K562 (cell line): ENCODE data around the gene UBE2R2. TPM values are rescaled to one million over a fixed set of nuclear protein-coding genes. Genes with fewer than 3 reads are reported as not detected.

Experiments
- ATAC-seq: fragments of 200-7000 bp; cut with Tn5 transposase; 3 replicates; pipeline ENCODE4 v1.9.1; 2020; ENCODE audit warnings: moderate library complexity
- BruUV-seq: library from RNA; stranded (reverse); fragments of 400-500 nt; replicated peaks from 2 replicates; lab custom pipeline; 2021; lab: Mats Ljungman, UMichigan
- CTCF ChIA-PET: fragments of 300-600 bp; formaldehyde crosslinking; extraction: SDS; loops from one replicate; lab custom pipeline; 2021; ENCODE audit warnings: low intra/inter-chr PET ratio; lab: Yijun Ruan, JAX
- POLR2A ChIA-PET: fragments of 300-600, 350-650 bp; sonication (Branson Sonifier 250); formaldehyde crosslinking; extraction: SDS; loops from one replicate; lab custom pipeline; 2021; ENCODE audit warnings: antibody characterized with exemption, inconsistent platforms; lab: Yijun Ruan, JAX
- DNase-seq, 4 experiments: peaks; one replicate each; pipeline versions ENCODE4 v3.0.0 to v3.0.0-alpha.2; 2011 to 2018; ENCODE audit warnings: low spot score in 3 of 4, mixed read lengths in 3 of 4; ENCODE audit errors: extremely low read depth in 1 of 4
- FAIRE-seq: peaks from 2 replicates; lab custom pipeline; 2011; peaks lifted over from hg19 to GRCh38; lab: Jason Lieb, UNC
- H2AFZ ChIP-seq: 2 replicates; pipeline ENCODE4 v1.6.0; 2011; ENCODE audit warnings: low read depth, low read length, control low read depth, inconsistent platforms
- H3K27ac ChIP-seq: fragments of 200-600 bp; 3 replicates; pipeline ENCODE4 v1.8.0; 2011; ENCODE audit warnings: low read depth, mild to moderate bottlenecking, control low read depth, inconsistent platforms, low read length, moderate library complexity, mixed read lengths; ENCODE audit errors: extremely low read depth
- H3K27me3 ChIP-seq, 2 experiments: fragments of 300-600 bp in 1 of 2; 2 replicates in 1 of 2; 3 replicates in 1 of 2; pipeline versions ENCODE4 v1.6.0 to v1.8.0; 2011; ENCODE audit warnings: inconsistent platforms in 2 of 2, low read length in 2 of 2, mild to moderate bottlenecking in 1 of 2, mixed read lengths in 1 of 2, moderate library complexity in 1 of 2; ENCODE audit not compliant: control insufficient read depth in 2 of 2, insufficient read depth in 2 of 2
- H3K36me3 ChIP-seq: fragments of 300-600 bp; 3 replicates; pipeline ENCODE4 v1.8.0; 2011; ENCODE audit warnings: mild to moderate bottlenecking, low read length, inconsistent platforms; ENCODE audit not compliant: control insufficient read depth, insufficient read depth
- H3K4me1 ChIP-seq, 2 experiments: fragments of 200-600 bp in 1 of 2; replicated peaks in 1 of 2; 2 replicates in 1 of 2; 3 replicates in 1 of 2; pipeline versions ENCODE4 v1.5.1 to v1.8.0; 2011; ENCODE audit warnings: inconsistent platforms in 2 of 2, low read length in 2 of 2, mild to moderate bottlenecking in 1 of 2, mixed read lengths in 1 of 2, moderate library complexity in 1 of 2; ENCODE audit not compliant: control insufficient read depth in 2 of 2, insufficient read depth in 2 of 2
- H3K4me2 ChIP-seq: 2 replicates; pipeline ENCODE4 v1.6.1; 2011; ENCODE audit warnings: low read length, control low read depth, inconsistent platforms, mixed read lengths; ENCODE audit not compliant: insufficient read depth
- H3K4me3 ChIP-seq: fragments of 200-600 bp; sonication (generic), shearing (Covaris generic); 2 replicates; pipeline ENCODE4 v1.5.1; 2016; ENCODE audit warnings: control low read depth, inconsistent platforms
- H3K79me2 ChIP-seq: fragments of 200-600 bp; 3 replicates; pipeline ENCODE4 v1.8.0; 2011; ENCODE audit warnings: low read length, inconsistent platforms; ENCODE audit not compliant: control insufficient read depth, insufficient read depth
- H3K9ac ChIP-seq, 2 experiments: 2 replicates each; pipeline versions ENCODE4 v1.6.0 to v1.6.1; 2011; ENCODE audit warnings: low read depth in 2 of 2, low read length in 2 of 2, control low read depth in 1 of 2, inconsistent platforms in 1 of 2, mild to moderate bottlenecking in 1 of 2, mixed read lengths in 1 of 2; ENCODE audit not compliant: insufficient read depth in 1 of 2
- H3K9me1 ChIP-seq: one replicate; pipeline ENCODE4 v1.6.0; 2011; ENCODE audit warnings: inconsistent platforms, mild to moderate bottlenecking, low read length, moderate library complexity; ENCODE audit not compliant: control insufficient read depth, insufficient read depth
- H3K9me3 ChIP-seq: replicated peaks from 2 replicates; pipeline ENCODE4 v1.5.1; 2011; ENCODE audit warnings: low read depth, low read length, inconsistent platforms; ENCODE audit not compliant: control insufficient read depth, insufficient read depth
- H4K20me1 ChIP-seq: replicated peaks from 2 replicates; pipeline ENCODE4 v1.6.1; 2011; ENCODE audit warnings: low read length, inconsistent platforms, mixed read lengths; ENCODE audit not compliant: control insufficient read depth, insufficient read depth
- CC2D1A ChIP-seq: fragments of 450-650 bp; IDR thresholded peaks from 2 replicates; pipeline ENCODE4 v1.6.1; 2017; ENCODE audit warnings: mild to moderate bottlenecking
- DPF2 ChIP-seq: fragments of 450-650 bp; IDR thresholded peaks from 2 replicates; pipeline ENCODE4 v1.6.1; 2016
- ELK3 ChIP-seq: fragments of 450-650 bp; formaldehyde crosslinking; IDR thresholded peaks from 2 replicates; pipeline ENCODE4 v1.4.0; 2020; ENCODE audit warnings: mild to moderate bottlenecking
- NFXL1 ChIP-seq: fragments of 450-650 bp; formaldehyde crosslinking; IDR thresholded peaks from 2 replicates; pipeline ENCODE4 v1.4.0; 2021; ENCODE audit warnings: mild to moderate bottlenecking
- SMC3 ChIP-seq: conservative IDR thresholded peaks from 2 replicates; pipeline ENCODE4 v1.6.1; 2011; ENCODE audit warnings: low read depth, low read length, improper control_type of control experiment; ENCODE audit not compliant: insufficient read depth
- TCFL5 ChIP-seq: fragments of 250-450 bp; sonication (Bioruptor Pico); conservative IDR thresholded peaks from 2 replicates; pipeline ENCODE4 v1.6.1; 2021; ENCODE audit warnings: mild to moderate bottlenecking, moderate library complexity, matching md5 sums
- WGBS: fragments of 100-300 bp; shearing (Covaris generic); methylation state at CpG from one replicate; pipeline ENCODE4 v1.1.6; 2016; ENCODE audit warnings: low coverage, mixed read lengths; ENCODE audit not compliant: insufficient coverage; ENCODE audit errors: missing lambda C conversion rate; 5-methylcytosine and 5-hydroxymethylcytosine counted together
- in situ Hi-C: fragments of 300-500 bp; cut with MboI; formaldehyde crosslinking; loops from 4 replicates; pipeline ENCODE4 v1.15.0; 2018; ENCODE audit warnings: inconsistent platforms, mixed read lengths
- intact Hi-C: fragments of 100-400 bp; cut with micrococcal nuclease; formaldehyde crosslinking; loops from 2 replicates; pipeline ENCODE4 v1.14.2; 2022
- polyA plus RNA-seq, 8 experiments: library from polyadenylated mRNA; depleted of rRNA in 4 of 8; stranded (reverse) in 5 of 8; unstranded in 3 of 8; fragments of >200 nt; fragmentation: Nextera tagmentation in 2 of 8; fragmentation: Illumina TruSeq in 1 of 8; extraction: Ambion mirVana in 2 of 8; extraction: Trizol in 1 of 8; gene quantifications; 2 replicates each; pipeline versions ENCODE4 v1.2.1 to v1.2.3, GENCODE V29; 2011 to 2014; ENCODE audit warnings: inconsistent platforms in 1 of 8, missing spikeins in 1 of 8
- total RNA-seq, 7 experiments: library from RNA; depleted of rRNA in 6 of 7; stranded (reverse); fragments of >200 nt in 6 of 7; fragmentation: Illumina TruSeq in 2 of 7; extraction: Trizol in 2 of 7; gene quantifications; 2 replicates each; pipeline versions ENCODE4 v1.2.1 to v1.2.3, GENCODE V29; 2011 to 2021; ENCODE audit warnings: low replicate concordance in 1 of 7
- TF ChIP-seq, protein P1 (sequence below): fragments of 450-650 bp; formaldehyde crosslinking; IDR thresholded peaks from 2 replicates; pipeline ENCODE4 v1.4.0; 2020; ENCODE audit warnings: mild to moderate bottlenecking, moderate library complexity
- TF ChIP-seq, protein P2 (sequence below): fragments of 450-650 bp; IDR thresholded peaks from 2 replicates; pipeline ENCODE4 v1.6.1; 2017; ENCODE audit warnings: mild to moderate bottlenecking, moderate library complexity
- TF ChIP-seq, protein P3 (sequence below), 3 experiments: IDR thresholded peaks in 2 of 3; conservative IDR thresholded peaks in 1 of 3; 2 replicates each; pipeline ENCODE4 v1.5.1; 2011 to 2012; ENCODE audit warnings: low read length in 3 of 3, mild to moderate bottlenecking in 3 of 3, control low read depth in 2 of 3, improper control_type of control experiment in 1 of 3, inconsistent platforms in 1 of 3, low read depth in 1 of 3, mixed read lengths in 1 of 3, moderate library complexity in 1 of 3; ENCODE audit not compliant: insufficient read depth in 2 of 3

The UBE2R2 gene
- total and polyA plus RNA-seq, 9 of the 15 experiments (the other 6 are each of a cell fraction or from before 2014, with no cell fraction given), result 7.8 to 26.2 (median 11.8) TPM

DNA sequence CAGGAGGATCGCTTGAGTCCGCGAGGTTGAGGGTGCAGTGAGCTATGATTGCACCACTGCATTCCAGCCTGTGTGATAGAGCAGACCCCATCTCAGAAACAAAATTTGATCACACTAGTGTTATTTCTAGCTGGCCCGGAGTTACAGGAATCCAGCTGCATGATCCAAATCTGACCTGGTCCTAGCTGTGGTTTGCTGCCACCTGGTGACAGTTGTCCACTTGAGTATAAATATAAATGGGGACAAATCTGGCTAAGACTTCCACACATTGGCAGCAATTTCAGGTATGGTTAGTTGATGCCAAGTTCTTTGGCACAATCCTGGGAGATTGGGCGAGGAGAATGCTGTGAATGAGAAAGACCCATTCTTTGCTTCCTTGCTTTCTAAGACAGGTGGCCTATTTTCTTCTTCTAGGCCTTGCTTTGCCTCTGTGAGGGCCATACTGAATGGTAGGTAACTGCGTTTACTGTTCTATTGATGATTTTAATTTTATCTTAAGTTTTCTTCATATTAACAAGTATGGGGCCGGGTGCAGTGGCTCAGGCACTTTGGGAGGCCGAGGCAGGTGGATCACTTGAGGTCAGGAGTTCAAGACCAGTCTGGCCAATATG lies 35.4 kb downstream of the UBE2R2 start:
- no peak overlapping the region for H2AFZ ChIP-seq
- H3K9me3 ChIP-seq, result no peaks in the 10 kb centered on the region
- H3K79me2 ChIP-seq, result peaks cover 86% of the 10 kb centered on the region
- intact Hi-C loops (loop anchor here (1.0 to 10.0 kb wide), 3 partner anchors 39 to 114 kb away; no protein-coding TSS in a partner anchor), in situ Hi-C loops (loop anchor here (5.0 kb wide), 1 partner anchor 115 kb away; no protein-coding TSS in a partner anchor)
- H3K4me1 ChIP-seq, result peaks cover 0 to 2% of the 10 kb centered on the region in 2 experiments; a peak in 2 of 5 replicates
- no peak overlapping the region for H3K9ac ChIP-seq
- DNase-seq (peak in 2 of 4 experiments; percentile 19 to 54), ATAC-seq (peak; percentile 79), FAIRE-seq (peak; percentile 82)
- ChIA-PET POLR2A (interaction anchor here (1.5 kb wide), 1 partner anchor 39 kb away, joined by 7 read pairs; no protein-coding TSS in a partner anchor), CTCF (interaction anchor here (0.8 to 1.3 kb wide), 4 partner anchors 37 to 130 kb away, joined by 3 to 6 read pairs (median 6); no protein-coding TSS in a partner anchor)
- no peak overlapping the region for H3K4me3 ChIP-seq
- H3K27ac ChIP-seq, result no peak overlapping the region
- no peak overlapping the region for H3K4me2 ChIP-seq
- no peaks in the 10 kb centered on the region for H3K27me3 ChIP-seq
- peaks cover 2% of the 10 kb centered on the region; the same call in 1 of the 3 replicates for H3K36me3 ChIP-seq
- WGBS, result 67% methylated on average over 7 of the region's 8 CpGs
- no peaks in the 10 kb centered on the region for H3K9me1 ChIP-seq
- no TSS peak for BruUV-seq
- no peaks in the 10 kb centered on the region for H4K20me1 ChIP-seq
- TF ChIP-seq CC2D1A, result 0 out of 2 replicates have a peak, but pooled peaks have one; percentile 19
- TF ChIP-seq ELK3, result no peak
- no peak for TF ChIP-seq TCFL5 (CRISPR knock-in tag)
- TF ChIP-seq NFXL1 (CRISPR knock-in tag), result no peak
- peak; percentile 21; the same call in 1 of the 2 replicates for TF ChIP-seq SMC3
- TF ChIP-seq, protein P1, sequence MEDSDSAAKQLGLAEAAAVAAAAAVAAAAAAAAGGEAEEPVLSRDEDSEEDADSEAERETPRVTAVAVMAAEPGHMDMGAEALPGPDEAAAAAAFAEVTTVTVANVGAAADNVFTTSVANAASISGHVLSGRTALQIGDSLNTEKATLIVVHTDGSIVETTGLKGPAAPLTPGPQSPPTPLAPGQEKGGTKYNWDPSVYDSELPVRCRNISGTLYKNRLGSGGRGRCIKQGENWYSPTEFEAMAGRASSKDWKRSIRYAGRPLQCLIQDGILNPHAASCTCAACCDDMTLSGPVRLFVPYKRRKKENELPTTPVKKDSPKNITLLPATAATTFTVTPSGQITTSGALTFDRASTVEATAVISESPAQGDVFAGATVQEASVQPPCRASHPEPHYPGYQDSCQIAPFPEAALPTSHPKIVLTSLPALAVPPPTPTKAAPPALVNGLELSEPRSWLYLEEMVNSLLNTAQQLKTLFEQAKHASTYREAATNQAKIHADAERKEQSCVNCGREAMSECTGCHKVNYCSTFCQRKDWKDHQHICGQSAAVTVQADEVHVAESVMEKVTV (CRISPR knock-in tag), result peak; percentile 52; the same call in 1 of the 2 replicates
- TF ChIP-seq, protein P2, sequence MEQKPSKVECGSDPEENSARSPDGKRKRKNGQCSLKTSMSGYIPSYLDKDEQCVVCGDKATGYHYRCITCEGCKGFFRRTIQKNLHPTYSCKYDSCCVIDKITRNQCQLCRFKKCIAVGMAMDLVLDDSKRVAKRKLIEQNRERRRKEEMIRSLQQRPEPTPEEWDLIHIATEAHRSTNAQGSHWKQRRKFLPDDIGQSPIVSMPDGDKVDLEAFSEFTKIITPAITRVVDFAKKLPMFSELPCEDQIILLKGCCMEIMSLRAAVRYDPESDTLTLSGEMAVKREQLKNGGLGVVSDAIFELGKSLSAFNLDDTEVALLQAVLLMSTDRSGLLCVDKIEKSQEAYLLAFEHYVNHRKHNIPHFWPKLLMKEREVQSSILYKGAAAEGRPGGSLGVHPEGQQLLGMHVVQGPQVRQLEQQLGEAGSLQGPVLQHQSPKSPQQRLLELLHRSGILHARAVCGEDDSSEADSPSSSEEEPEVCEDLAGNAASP, result no peak
- TF ChIP-seq DPF2, result no peak
- TF ChIP-seq, protein P3, sequence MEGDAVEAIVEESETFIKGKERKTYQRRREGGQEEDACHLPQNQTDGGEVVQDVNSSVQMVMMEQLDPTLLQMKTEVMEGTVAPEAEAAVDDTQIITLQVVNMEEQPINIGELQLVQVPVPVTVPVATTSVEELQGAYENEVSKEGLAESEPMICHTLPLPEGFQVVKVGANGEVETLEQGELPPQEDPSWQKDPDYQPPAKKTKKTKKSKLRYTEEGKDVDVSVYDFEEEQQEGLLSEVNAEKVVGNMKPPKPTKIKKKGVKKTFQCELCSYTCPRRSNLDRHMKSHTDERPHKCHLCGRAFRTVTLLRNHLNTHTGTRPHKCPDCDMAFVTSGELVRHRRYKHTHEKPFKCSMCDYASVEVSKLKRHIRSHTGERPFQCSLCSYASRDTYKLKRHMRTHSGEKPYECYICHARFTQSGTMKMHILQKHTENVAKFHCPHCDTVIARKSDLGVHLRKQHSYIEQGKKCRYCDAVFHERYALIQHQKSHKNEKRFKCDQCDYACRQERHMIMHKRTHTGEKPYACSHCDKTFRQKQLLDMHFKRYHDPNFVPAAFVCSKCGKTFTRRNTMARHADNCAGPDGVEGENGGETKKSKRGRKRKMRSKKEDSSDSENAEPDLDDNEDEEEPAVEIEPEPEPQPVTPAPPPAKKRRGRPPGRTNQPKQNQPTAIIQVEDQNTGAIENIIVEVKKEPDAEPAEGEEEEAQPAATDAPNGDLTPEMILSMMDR (IDR thresholded peaks at IDR 0.05 in 2 of 3, conservative IDR thresholded peaks at IDR 0.05 in 1 of 3; ENCODE audit: insufficient read depth in 2 of 3, low read depth in 1 of 3, low read length in 3 of 3), result peak; percentile 49 to 75 (median 68)
